Astrocyte of the spinal cord (primary cell): Measurements from ENCODE around the gene CD1C.
"Not testable (repeated sequence)": the region's sequence is repeated elsewhere in the genome, so short reads cannot be mapped to it uniquely, and the experiment has no call there.

Source experiments
- DNase-seq: peaks from one replicate; pipeline ENCODE4 v3.0.0; 2011; ENCODE audit warnings: low read depth, low spot score
- H3K4me3 ChIP-seq: 2 replicates; pipeline ENCODE4 v1.5.1; 2011; ENCODE audit warnings: low read depth, mild to moderate bottlenecking, low read length, moderate library complexity
- CTCF ChIP-seq: IDR thresholded peaks from 2 replicates; pipeline ENCODE4 v1.5.1; 2012; ENCODE audit warnings: low read depth, mild to moderate bottlenecking, low read length, inconsistent platforms
- in situ Hi-C: cut with HindIII; loops from 2 replicates; pipeline ENCODE4 v1.10.0; 2017; ENCODE audit warnings: low sequenced_read_pairs

The CD1C gene

GRCh38 chr1:158289811-158290210 is at the start of gene CD1C:
CD1C (plus strand) TSS chr1:158289923; CDS start chr1:158290065, 142 bp downstream.
- TF ChIP-seq CTCF = no peak
- DNase-seq = no peak
- no peak within 1 kb of the TSS for H3K4me3 ChIP-seq
- in situ Hi-C loops = no loop called here

GRCh38 chr1:158246650-158247049 is 43.1 kb upstream of the CD1C start:
- no peak for DNase-seq
- in situ Hi-C loops = no loop called here
- no peak for TF ChIP-seq CTCF
- H3K4me3 ChIP-seq = no peak overlapping the region

DNA sequence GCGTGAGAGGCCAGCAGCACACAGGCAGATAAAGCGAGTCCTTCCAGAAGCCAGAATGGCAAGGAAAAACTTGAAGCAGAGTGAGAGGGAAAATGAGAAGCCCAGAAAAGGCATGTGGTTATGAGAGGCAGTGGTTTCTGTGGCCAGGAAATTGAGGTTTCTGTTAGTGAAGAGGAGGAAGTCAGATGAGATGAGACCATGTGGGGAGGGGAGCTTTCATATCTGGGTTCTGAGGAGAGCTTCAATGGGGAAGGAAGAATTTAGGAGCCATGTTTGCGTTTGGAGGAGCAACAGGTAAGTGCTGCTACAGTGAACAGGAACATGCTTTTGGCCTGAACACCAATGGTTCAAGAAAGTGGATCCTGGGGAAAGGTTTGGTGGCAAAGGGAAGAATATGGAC is 41.6 kb upstream of the CD1C start:
- no peak for DNase-seq
- no peak overlapping the region for H3K4me3 ChIP-seq
- no peak for TF ChIP-seq CTCF
- in situ Hi-C loops = no loop called here

GRCh38 chr1:158248771-158249170 is 41.0 kb upstream of the CD1C start:
- in situ Hi-C loops = no loop called here
- H3K4me3 ChIP-seq = no peak overlapping the region
- no peak for DNase-seq
- no peak for TF ChIP-seq CTCF

DNA sequence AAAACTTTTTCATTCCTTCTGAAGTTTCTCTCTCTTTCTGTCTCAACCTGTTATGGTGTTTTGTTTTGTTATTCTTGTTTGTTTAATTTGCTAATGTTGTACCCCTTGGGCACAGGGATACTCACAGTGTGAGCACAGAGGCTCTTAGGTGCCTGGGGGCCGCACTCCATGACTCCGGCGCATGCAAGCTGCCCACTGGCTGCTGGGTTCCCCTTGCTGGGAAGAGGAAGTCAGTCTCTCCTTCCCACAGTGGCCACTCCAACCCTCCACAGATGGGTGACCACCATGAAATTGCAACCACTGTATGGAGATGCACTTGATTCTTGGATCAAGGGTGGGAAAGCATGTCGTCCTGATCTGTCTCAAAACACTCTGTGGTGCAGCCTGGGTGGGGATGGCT is 40.1 kb upstream of the CD1C start:
- H3K4me3 ChIP-seq = no peak overlapping the region
- in situ Hi-C loops = no loop called here
- no peak for TF ChIP-seq CTCF
- DNase-seq = no peak

- no peak overlapping the region for H3K4me3 ChIP-seq
- no peak for TF ChIP-seq CTCF
- in situ Hi-C loops = no loop called here
- no peak for DNase-seq
Observed at GRCh38 chr1:158251163-158251562, 38.6 kb upstream of the CD1C start.

GRCh38 chr1:158255656-158256055 is 34.1 kb upstream of the CD1C start:
- no peak for TF ChIP-seq CTCF
- in situ Hi-C loops = no loop called here
- no peak for DNase-seq
- no peak overlapping the region for H3K4me3 ChIP-seq

- H3K4me3 ChIP-seq, DNase-seq, in situ Hi-C loops: not testable (repeated sequence)
Observed at GRCh38 chr1:158256747-158257146, 33.0 kb upstream of the CD1C start.
